Activated CD4-positive, alpha-beta T cell treated with anti-CD3 and anti-CD28 coated beads for 1 hour (primary cell): Measurements from ENCODE around the gene LAMP1.
"Not testable (repeated sequence)": the region's sequence is repeated elsewhere in the genome, so short reads cannot be mapped to it uniquely, and the experiment has no call there.

Source experiments
- DNase-seq: peaks from one replicate; pipeline ENCODE4 v3.0.0-alpha.2; 2020

Gene LAMP1

GRCh38 chr13:113298043-113298945 is 1.3 kb downstream of the LAMP1 start:
- no peak for DNase-seq

- no peak for DNase-seq
Observed at GRCh38 chr13:113299951-113300350, 2.9 kb downstream of the LAMP1 start.

GRCh38 chr13:113302986-113303385 is 5.9 kb downstream of the LAMP1 start:
- no peak for DNase-seq

GRCh38 chr13:113304121-113304520 is 7.1 kb downstream of the LAMP1 start:
- DNase-seq: no peak

GRCh38 chr13:113305208-113305607 is 8.2 kb downstream of the LAMP1 start:
- no peak for DNase-seq

GRCh38 chr13:113307491-113307890 is 10.5 kb downstream of the LAMP1 start:
- no peak for DNase-seq

- DNase-seq: no peak
Observed at GRCh38 chr13:113309473-113309872, 12.4 kb downstream of the LAMP1 start.

- DNase-seq: not testable (repeated sequence)
Observed at GRCh38 chr13:113314112-113314511, 17.1 kb downstream of the LAMP1 start.

GRCh38 chr13:113314895-113315470 is 17.9 kb downstream of the LAMP1 start:
- not testable (repeated sequence) for DNase-seq

GRCh38 chr13:113315992-113316391 is 19.0 kb downstream of the LAMP1 start:
- DNase-seq: no peak

GRCh38 chr13:113317031-113317430 is 20.0 kb downstream of the LAMP1 start:
- no peak for DNase-seq

GRCh38 chr13:113318956-113319355 is 21.9 kb downstream of the LAMP1 start:
- no peak for DNase-seq

- DNase-seq: no peak
Observed at GRCh38 chr13:113319371-113319770, 22.3 kb downstream of the LAMP1 start.

- DNase-seq: no peak
Observed at GRCh38 chr13:113320226-113320875, 23.3 kb downstream of the LAMP1 start.

- DNase-seq: no peak
Observed at GRCh38 chr13:113321546-113321945, 24.5 kb downstream of the LAMP1 start.

GRCh38 chr13:113322043-113322461 is 25.0 kb downstream of the LAMP1 start:
- no peak for DNase-seq

GRCh38 chr13:113322890-113323651 is 26.0 kb downstream of the LAMP1 start:
- no peak for DNase-seq

- no peak for DNase-seq
Observed at GRCh38 chr13:113323869-113324268, 26.8 kb downstream of the LAMP1 start.

GRCh38 chr13:113324398-113324797 is 27.4 kb downstream of the LAMP1 start:
- DNase-seq: no peak

- DNase-seq: no peak
Observed at GRCh38 chr13:113325779-113326178, 28.7 kb downstream of the LAMP1 start.

GRCh38 chr13:113327391-113327765 is 30.3 kb downstream of the LAMP1 start:
- DNase-seq: no peak

- DNase-seq: no peak
Observed at GRCh38 chr13:113327766-113328471, 30.9 kb downstream of the LAMP1 start.
